Activated CD4-positive, alpha-beta memory T cell treated with anti-CD3 and anti-CD28 coated beads, Interleukin-2, amount 10 ng/mL, durations not matched to agents 7 days and 5 days (primary cell): ENCODE results near the gene XIRP2. TPM values are rescaled to one million over a fixed set of nuclear protein-coding genes. Genes with fewer than 3 reads are reported as not detected.
"Not testable (repeated sequence)": the region's sequence is repeated elsewhere in the genome, so short reads cannot be mapped to it uniquely, and the experiment has no call there.

Experiments
- CTCF ChIA-PET: fragments of 350-600 bp; sonication (Branson Sonifier 250); formaldehyde crosslinking; loops from one replicate; lab custom pipeline; 2021; ENCODE audit warnings: antibody characterized with exemption, inconsistent platforms; lab: Charles Lee
- POLR2A ChIA-PET: fragments of 350-600 bp; sonication (Branson Sonifier 250); formaldehyde crosslinking; loops from one replicate; lab custom pipeline; 2021; ENCODE audit warnings: antibody characterized with exemption; lab: Charles Lee
- DNase-seq: peaks from one replicate; pipeline ENCODE4 v3.0.0-alpha.2; 2020
- H3K27ac Mint-ChIP-seq: one replicate; pipeline ENCODE4 v1.8.0; 2021; ENCODE audit warnings: mild to moderate bottlenecking, mixed read lengths
- H3K27me3 Mint-ChIP-seq: one replicate; pipeline ENCODE4 v1.8.0; 2021; ENCODE audit warnings: mixed read lengths
- H3K36me3 Mint-ChIP-seq: one replicate; pipeline ENCODE4 v1.8.0; 2021; ENCODE audit warnings: low read depth, mixed read lengths
- H3K4me1 Mint-ChIP-seq: one replicate; pipeline ENCODE4 v1.8.0; 2021; ENCODE audit warnings: mixed read lengths
- H3K4me3 Mint-ChIP-seq: one replicate; pipeline ENCODE4 v1.8.0; 2021; ENCODE audit warnings: mild to moderate bottlenecking, mixed read lengths
- H3K9me3 Mint-ChIP-seq: one replicate; pipeline ENCODE4 v1.8.0; 2021; ENCODE audit warnings: mixed read lengths
- total RNA-seq, 2 experiments: library from RNA; stranded (reverse); gene quantifications; one replicate each; pipeline ENCODE4 v1.2.3, GENCODE V29; 2021

XIRP2 gene
- total RNA-seq, 2 experiments from 2014 or later: not detected

GRCh38 chr2:167212014-167212648 is 323.9 kb downstream of the XIRP2 start:
- no peaks in the 10 kb centered on the region for H3K27me3 Mint-ChIP-seq

GRCh38 chr2:167215595-167215994 is 327.3 kb downstream of the XIRP2 start:
- no peak for DNase-seq
- Mint-ChIP-seq H3K4me1 (no peaks in the 10 kb centered on the region), H3K4me3 (no peak overlapping the region), H3K36me3 (no peaks in the 10 kb centered on the region), H3K27me3 (no peaks in the 10 kb centered on the region), H3K27ac (no peak overlapping the region), H3K9me3 (no peaks in the 10 kb centered on the region)
- POLR2A ChIA-PET: no interaction called here
- CTCF ChIA-PET: no interaction called here

More at GRCh38 chr2:167212014-167212648, 323.9 kb downstream of the XIRP2 start:
- ChIA-PET CTCF (interaction anchor here (0.8 kb wide), 1 partner anchor 13 kb away, joined by 3 read pairs; no protein-coding TSS in a partner anchor), POLR2A (no interaction called here)
- DNase-seq: no peak
- Mint-ChIP-seq H3K27ac (no peak overlapping the region), H3K4me1 (no peaks in the 10 kb centered on the region), H3K36me3 (no peaks in the 10 kb centered on the region), H3K9me3 (no peaks in the 10 kb centered on the region), H3K4me3 (no peak overlapping the region)

- ChIA-PET CTCF (no interaction called here), POLR2A (no interaction called here)
- Mint-ChIP-seq H3K27ac (no peak overlapping the region), H3K4me1 (no peaks in the 10 kb centered on the region), H3K4me3 (no peak overlapping the region), H3K9me3 (no peaks in the 10 kb centered on the region), H3K27me3 (no peaks in the 10 kb centered on the region), H3K36me3 (no peaks in the 10 kb centered on the region)
- no peak for DNase-seq
Measured at GRCh38 chr2:167237478-167237877, 349.2 kb downstream of the XIRP2 start.

- DNase-seq: no peak
- Mint-ChIP-seq H3K9me3 (no peaks in the 10 kb centered on the region), H3K36me3 (no peaks in the 10 kb centered on the region), H3K27me3 (no peaks in the 10 kb centered on the region), H3K4me1 (no peaks in the 10 kb centered on the region), H3K27ac (no peak overlapping the region), H3K4me3 (no peak overlapping the region)
- CTCF ChIA-PET: interaction anchor here (1.4 kb wide), 1 partner anchor 11 kb away, joined by 3 read pairs; no protein-coding TSS in a partner anchor
- POLR2A ChIA-PET: no interaction called here
Measured at GRCh38 chr2:167240671-167241070, 352.4 kb downstream of the XIRP2 start.

DNA sequence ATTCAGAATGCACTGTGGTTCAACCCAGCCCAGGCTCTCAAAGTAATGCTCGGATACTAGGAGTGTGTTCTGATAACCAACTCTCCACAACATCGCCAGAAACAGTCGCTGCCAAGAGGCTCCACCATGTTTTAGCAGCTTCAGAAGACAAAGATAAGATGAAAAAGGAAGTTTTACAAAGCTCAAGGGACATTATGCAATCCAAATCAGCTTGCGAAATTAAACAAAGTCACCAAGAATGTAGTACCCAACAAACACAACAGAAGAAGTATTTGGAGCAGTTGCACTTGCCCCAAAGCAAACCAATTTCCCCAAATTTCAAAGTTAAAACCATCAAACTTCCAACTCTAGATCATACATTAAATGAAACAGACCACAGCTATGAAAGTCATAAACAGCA is 360.9 kb downstream of the XIRP2 start:
- ChIA-PET CTCF (no interaction called here), POLR2A (no interaction called here)
- DNase-seq: no peak
- H3K4me3 Mint-ChIP-seq: no peak overlapping the region
- no peak overlapping the region for H3K27ac Mint-ChIP-seq
- no peaks in the 10 kb centered on the region for H3K27me3 Mint-ChIP-seq
- H3K4me1 Mint-ChIP-seq: no peaks in the 10 kb centered on the region
- peaks cover 7% of the 10 kb centered on the region for H3K9me3 Mint-ChIP-seq
- no peaks in the 10 kb centered on the region for H3K36me3 Mint-ChIP-seq

DNA sequence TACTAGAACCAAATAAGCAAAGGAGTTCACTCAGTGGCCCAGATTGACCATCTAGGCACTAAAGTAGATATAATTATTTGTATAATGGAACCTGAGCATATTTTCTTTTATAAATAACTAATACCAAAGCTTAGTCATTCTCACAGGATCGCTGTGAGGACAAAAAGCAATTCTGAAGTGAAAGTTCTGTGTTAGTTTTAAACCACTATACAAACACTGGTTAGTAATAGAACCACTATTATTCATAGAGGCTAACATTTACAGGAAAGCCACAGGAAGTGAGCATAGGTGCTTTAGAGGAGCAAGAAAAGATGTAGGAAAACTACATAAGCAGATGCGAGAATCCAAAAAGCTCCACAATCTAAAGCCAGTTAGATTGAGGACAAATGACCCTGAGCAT is 364.7 kb downstream of the XIRP2 start:
- CTCF ChIA-PET: no interaction called here
- Mint-ChIP-seq H3K36me3 (no peaks in the 10 kb centered on the region), H3K4me1 (no peaks in the 10 kb centered on the region), H3K27me3 (no peaks in the 10 kb centered on the region), H3K9me3 (peaks cover 7% of the 10 kb centered on the region), H3K4me3 (no peak overlapping the region), H3K27ac (no peak overlapping the region)
- DNase-seq: no peak
- POLR2A ChIA-PET: no interaction called here

DNA sequence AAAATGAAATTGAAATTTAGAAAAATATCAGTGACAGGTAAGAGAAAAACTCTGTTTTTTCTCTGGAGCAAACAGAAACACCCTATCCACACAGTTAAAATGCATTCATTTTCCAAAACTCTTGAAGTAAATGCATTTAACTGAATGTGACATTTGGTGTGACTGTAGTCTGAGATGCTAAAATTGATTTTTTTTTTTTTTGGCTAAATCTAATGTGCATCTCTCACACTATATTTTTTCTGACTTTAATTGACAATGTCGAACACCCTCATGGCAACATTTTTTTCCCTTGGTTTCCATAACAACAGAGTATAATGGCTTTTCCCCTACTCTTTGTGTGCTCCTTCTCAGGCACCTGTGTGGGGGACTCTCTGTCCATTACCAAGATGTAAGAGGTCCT is 366.4 kb downstream of the XIRP2 start:
- H3K4me1 Mint-ChIP-seq: no peaks in the 10 kb centered on the region
- ChIA-PET CTCF (no interaction called here), POLR2A (no interaction called here)
- no peaks in the 10 kb centered on the region for H3K27me3 Mint-ChIP-seq
- no peaks in the 10 kb centered on the region for H3K36me3 Mint-ChIP-seq
- no peak for DNase-seq
- no peak overlapping the region for H3K4me3 Mint-ChIP-seq
- no peaks in the 10 kb centered on the region for H3K9me3 Mint-ChIP-seq
- H3K27ac Mint-ChIP-seq: no peak overlapping the region

- no peaks in the 10 kb centered on the region for H3K4me1 Mint-ChIP-seq
- no peaks in the 10 kb centered on the region for H3K36me3 Mint-ChIP-seq
- POLR2A ChIA-PET: no interaction called here
- H3K27me3 Mint-ChIP-seq: no peaks in the 10 kb centered on the region
- no peak overlapping the region for H3K27ac Mint-ChIP-seq
- no peaks in the 10 kb centered on the region for H3K9me3 Mint-ChIP-seq
- CTCF ChIA-PET: no interaction called here
- no peak overlapping the region for H3K4me3 Mint-ChIP-seq
- no peak for DNase-seq
Measured at GRCh38 chr2:167258712-167259111, 370.4 kb downstream of the XIRP2 start.

DNA sequence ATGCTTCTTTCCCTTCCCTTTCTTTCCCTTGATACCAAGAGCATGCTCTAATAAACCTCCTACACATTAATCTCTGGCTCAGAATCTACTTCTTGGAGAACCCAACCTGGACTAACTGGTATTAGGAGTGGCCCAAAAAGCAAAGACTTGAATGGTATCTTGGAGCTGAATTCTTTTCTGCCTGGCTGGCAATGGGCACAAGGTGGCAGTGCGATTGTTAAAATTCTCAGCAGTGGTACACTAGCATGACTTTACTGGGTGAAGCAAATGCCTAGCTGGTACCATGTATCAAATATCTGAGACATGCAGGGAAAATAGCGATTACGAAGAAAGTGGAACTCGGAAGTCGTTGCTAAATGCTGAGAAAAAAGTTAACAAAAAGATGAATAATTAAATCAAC is 376.1 kb downstream of the XIRP2 start:
- POLR2A ChIA-PET: no interaction called here
- no peak for DNase-seq
- Mint-ChIP-seq H3K27ac (no peak overlapping the region), H3K36me3 (no peaks in the 10 kb centered on the region), H3K4me3 (no peak overlapping the region), H3K9me3 (peaks cover 8% of the 10 kb centered on the region), H3K4me1 (no peaks in the 10 kb centered on the region), H3K27me3 (no peaks in the 10 kb centered on the region)
- CTCF ChIA-PET: no interaction called here

- CTCF ChIA-PET: no interaction called here
Measured at GRCh38 chr2:167265004-167265403, 376.7 kb downstream of the XIRP2 start.

DNA sequence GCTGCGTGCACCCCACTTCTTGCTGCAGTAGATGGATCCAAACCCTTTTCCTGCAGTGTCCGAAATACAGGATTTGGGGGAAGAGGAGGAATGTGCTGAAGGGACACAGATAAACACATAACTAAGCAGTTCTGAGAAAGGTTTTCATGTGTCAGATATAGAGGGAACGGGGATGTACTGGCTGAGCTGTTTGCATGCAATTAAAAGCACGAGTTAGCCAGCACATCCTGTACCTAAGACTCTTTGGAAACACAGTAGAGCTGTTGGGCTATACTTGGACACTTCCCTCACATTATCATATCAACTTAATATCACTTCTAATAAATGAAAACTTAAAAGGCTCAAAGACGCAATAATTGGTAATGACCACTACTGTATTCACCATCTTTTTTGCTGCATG is 377.4 kb downstream of the XIRP2 start:
- Mint-ChIP-seq H3K36me3 (no peaks in the 10 kb centered on the region), H3K9me3 (peaks cover 12% of the 10 kb centered on the region), H3K27me3 (no peaks in the 10 kb centered on the region), H3K4me1 (no peaks in the 10 kb centered on the region), H3K27ac (no peak overlapping the region), H3K4me3 (no peak overlapping the region)
- POLR2A ChIA-PET: no interaction called here
- no peak for DNase-seq
- CTCF ChIA-PET: no interaction called here

More at GRCh38 chr2:167265004-167265403, 376.7 kb downstream of the XIRP2 start:
- Mint-ChIP-seq H3K27ac (no peak overlapping the region), H3K4me3 (no peak overlapping the region), H3K9me3 (peaks cover 12% of the 10 kb centered on the region), H3K27me3 (no peaks in the 10 kb centered on the region), H3K4me1 (no peaks in the 10 kb centered on the region), H3K36me3 (no peaks in the 10 kb centered on the region)
- DNase-seq: no peak
- POLR2A ChIA-PET: no interaction called here

- H3K36me3 Mint-ChIP-seq, H3K4me3 Mint-ChIP-seq, CTCF ChIA-PET, H3K27me3 Mint-ChIP-seq, DNase-seq, H3K27ac Mint-ChIP-seq, H3K4me1 Mint-ChIP-seq, POLR2A ChIA-PET: not testable (repeated sequence)
- H3K9me3 Mint-ChIP-seq: peaks cover 12% of the 10 kb centered on the region
Measured at GRCh38 chr2:167268245-167268644, 380.0 kb downstream of the XIRP2 start.

GRCh38 chr2:167271932-167272331 is 383.7 kb downstream of the XIRP2 start:
- POLR2A ChIA-PET: no interaction called here
- DNase-seq: no peak
- Mint-ChIP-seq H3K27me3 (no peaks in the 10 kb centered on the region), H3K4me1 (no peaks in the 10 kb centered on the region), H3K36me3 (no peaks in the 10 kb centered on the region), H3K4me3 (no peak overlapping the region), H3K9me3 (peaks cover 12% of the 10 kb centered on the region), H3K27ac (no peak overlapping the region)
- CTCF ChIA-PET: interaction anchor here (1.3 kb wide), 1 partner anchor 20 kb away, joined by 3 read pairs; no protein-coding TSS in a partner anchor

GRCh38 chr2:167275046-167275445 is 386.8 kb downstream of the XIRP2 start:
- ChIA-PET CTCF (no interaction called here), POLR2A (no interaction called here)
- H3K27me3 Mint-ChIP-seq: no peaks in the 10 kb centered on the region
- H3K9me3 Mint-ChIP-seq: no peaks in the 10 kb centered on the region
- no peak overlapping the region for H3K27ac Mint-ChIP-seq
- H3K36me3 Mint-ChIP-seq: no peaks in the 10 kb centered on the region
- H3K4me3 Mint-ChIP-seq: no peak overlapping the region
- no peak for DNase-seq
- H3K4me1 Mint-ChIP-seq: no peaks in the 10 kb centered on the region
